Activated CD4-positive, alpha-beta T cell treated with anti-CD3 and anti-CD28 coated beads, Interleukin-2, amount 10 ng/mL, durations not matched to agents 24 days and 14 days (primary cell): ENCODE measurements around the gene OSBPL9. TPM values are rescaled to one million over a fixed set of nuclear protein-coding genes. Genes with fewer than 3 reads are reported as not detected.
A peak's percentile ranks its signal among the peaks of the same experiment; 100 is the strongest.

ENCODE experiments used
- DNase-seq: peaks from one replicate; pipeline ENCODE4 v3.0.0; 2022
- H3K27ac Mint-ChIP-seq: one replicate; pipeline ENCODE4 v1.8.0; 2022; ENCODE audit warnings: mild to moderate bottlenecking, mixed read lengths
- H3K27me3 Mint-ChIP-seq: one replicate; pipeline ENCODE4 v1.8.0; 2022; ENCODE audit warnings: mixed read lengths
- H3K36me3 Mint-ChIP-seq: one replicate; pipeline ENCODE4 v1.8.0; 2022; ENCODE audit warnings: low read depth, mild to moderate bottlenecking, mixed read lengths
- H3K4me1 Mint-ChIP-seq: one replicate; pipeline ENCODE4 v1.8.0; 2021; ENCODE audit warnings: mixed read lengths
- H3K4me3 Mint-ChIP-seq: one replicate; pipeline ENCODE4 v1.8.0; 2022; ENCODE audit warnings: mild to moderate bottlenecking, moderate library complexity, mixed read lengths
- H3K9me3 Mint-ChIP-seq: one replicate; pipeline ENCODE4 v1.8.0; 2021; ENCODE audit warnings: mixed read lengths
- intact Hi-C: fragments of 100-400 bp; cut with micrococcal nuclease; formaldehyde crosslinking; loops from one replicate; pipeline ENCODE4 v1.15.1; 2023
- total RNA-seq: library from RNA; stranded (reverse); gene quantifications from 2 replicates; pipeline ENCODE4 v1.2.3, GENCODE V29; 2022

The OSBPL9 gene, protein sequence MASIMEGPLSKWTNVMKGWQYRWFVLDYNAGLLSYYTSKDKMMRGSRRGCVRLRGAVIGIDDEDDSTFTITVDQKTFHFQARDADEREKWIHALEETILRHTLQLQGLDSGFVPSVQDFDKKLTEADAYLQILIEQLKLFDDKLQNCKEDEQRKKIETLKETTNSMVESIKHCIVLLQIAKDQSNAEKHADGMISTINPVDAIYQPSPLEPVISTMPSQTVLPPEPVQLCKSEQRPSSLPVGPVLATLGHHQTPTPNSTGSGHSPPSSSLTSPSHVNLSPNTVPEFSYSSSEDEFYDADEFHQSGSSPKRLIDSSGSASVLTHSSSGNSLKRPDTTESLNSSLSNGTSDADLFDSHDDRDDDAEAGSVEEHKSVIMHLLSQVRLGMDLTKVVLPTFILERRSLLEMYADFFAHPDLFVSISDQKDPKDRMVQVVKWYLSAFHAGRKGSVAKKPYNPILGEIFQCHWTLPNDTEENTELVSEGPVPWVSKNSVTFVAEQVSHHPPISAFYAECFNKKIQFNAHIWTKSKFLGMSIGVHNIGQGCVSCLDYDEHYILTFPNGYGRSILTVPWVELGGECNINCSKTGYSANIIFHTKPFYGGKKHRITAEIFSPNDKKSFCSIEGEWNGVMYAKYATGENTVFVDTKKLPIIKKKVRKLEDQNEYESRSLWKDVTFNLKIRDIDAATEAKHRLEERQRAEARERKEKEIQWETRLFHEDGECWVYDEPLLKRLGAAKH
- 47.4 and 47.9 TPM in 2 replicates for total RNA-seq

DNA sequence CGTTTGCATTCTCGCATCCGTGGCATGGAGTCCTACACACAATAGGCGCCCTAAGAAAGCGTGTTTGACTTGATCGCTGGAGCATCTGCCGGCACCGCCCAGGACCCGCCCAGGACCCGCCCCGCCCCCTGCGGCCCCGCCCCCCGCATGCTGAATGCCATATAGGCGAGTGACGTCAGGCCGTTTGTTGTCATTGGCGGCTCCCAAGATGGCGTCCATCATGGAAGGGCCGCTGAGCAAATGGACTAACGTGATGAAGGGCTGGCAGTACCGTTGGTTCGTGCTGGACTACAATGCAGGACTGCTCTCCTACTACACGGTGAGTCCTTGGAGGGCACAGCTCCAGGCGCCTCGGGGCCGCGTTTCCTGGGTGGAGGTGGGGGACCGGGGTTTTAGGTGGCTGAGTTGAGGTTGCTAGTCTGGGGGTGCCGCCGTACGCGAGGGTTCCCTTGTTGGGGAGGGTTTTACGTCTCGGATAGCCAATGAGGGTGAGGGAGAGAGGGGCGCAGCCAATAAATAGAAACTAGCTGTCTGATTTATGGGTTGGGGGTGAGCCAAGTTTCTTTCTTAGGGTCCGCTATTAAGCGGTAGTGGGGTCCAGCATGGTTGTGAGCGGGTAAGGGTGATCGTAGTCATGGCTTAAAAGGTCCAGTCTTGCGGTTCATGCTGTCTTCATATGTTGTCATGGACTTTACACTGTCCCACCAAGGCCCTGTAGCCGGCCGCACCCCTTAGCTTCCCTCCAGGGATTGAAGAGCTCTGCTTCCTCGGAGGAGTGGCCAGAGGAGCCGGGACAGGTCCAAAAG, at the start of gene OSBPL9:
OSBPL9 (plus strand) TSS at position 190 of the 806 bp plus-strand sequence; CDS start at position 209, 19 bp downstream.
- Mint-ChIP-seq H3K9me3 (no peaks in the 10 kb centered on the region), H3K36me3 (no peaks in the 10 kb centered on the region), H3K4me3 (peak within 1 kb of the TSS; percentile 99), H3K27me3 (peaks cover 6% of the 10 kb centered on the region), H3K27ac (peak within 1 kb of the TSS; percentile 97), H3K4me1 (peaks cover 23% of the 10 kb centered on the region)
- DNase-seq = peak; percentile 95
- intact Hi-C loops = loop anchor here (5.0 to 10.0 kb wide), 5 partner anchors 50 to 1710 kb away; partner anchors contain the start of genes BTF3L4, EPS15, LRP8 and NRDC

DNA sequence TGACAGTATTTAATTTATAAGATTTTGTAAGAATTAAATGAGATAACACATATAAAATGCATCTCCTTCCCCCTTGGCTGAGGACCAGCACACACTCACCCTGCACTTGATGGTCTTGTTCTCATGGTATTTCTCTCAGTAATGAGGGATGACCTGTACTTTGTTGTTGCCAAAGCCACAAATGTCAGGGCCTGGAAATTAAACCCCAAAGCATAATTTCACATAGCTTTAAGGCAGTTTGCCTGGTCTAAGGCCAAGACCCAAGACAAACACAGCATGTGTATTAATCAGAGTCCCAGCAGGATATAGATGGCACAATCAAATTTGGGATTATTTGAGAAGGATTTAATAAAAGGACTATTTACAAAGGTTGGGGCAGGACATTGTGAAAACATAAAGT, 49.2 kb upstream of the OSBPL9 start:
- Mint-ChIP-seq H3K4me1 (peaks cover 35% of the 10 kb centered on the region), H3K9me3 (no peaks in the 10 kb centered on the region), H3K4me3 (no peak overlapping the region)

DNA sequence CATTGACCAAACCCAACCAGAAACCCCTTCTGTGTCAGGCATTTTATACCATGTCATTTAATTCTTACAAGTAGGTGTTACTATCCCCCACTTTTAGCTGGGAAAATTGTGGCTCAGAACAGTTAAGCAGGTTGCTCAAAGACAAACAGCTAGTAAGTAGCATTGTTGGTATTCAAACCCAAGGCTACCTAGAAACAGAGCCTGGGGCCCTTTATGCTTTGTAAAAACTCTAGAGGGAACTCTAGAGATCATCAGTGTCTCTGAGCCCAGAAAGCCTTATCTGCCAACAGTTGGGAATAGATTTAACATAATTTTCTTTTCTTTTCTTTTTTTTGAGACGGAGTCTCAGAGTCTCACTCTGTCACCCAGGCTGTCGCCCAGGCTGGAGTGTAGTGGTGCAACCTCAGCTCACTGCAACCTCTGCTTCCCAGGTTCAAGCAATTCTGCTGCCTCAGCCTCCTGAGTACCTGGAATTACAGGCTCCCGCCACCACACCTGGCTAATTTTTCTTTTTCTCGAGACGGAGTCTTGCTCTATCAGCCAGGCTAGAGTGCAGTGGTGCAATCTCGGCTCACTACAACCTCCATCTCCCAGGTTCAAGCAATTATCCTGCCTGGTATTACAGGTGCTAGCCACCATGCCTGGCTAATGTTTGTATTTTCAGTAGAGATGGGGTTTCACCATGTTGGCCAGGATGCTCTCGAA, 48.5 kb upstream of the OSBPL9 start:
- Mint-ChIP-seq H3K4me3 (no peak overlapping the region), H3K27ac (peak overlapping the region; percentile 89), H3K4me1 (peaks cover 35% of the 10 kb centered on the region), H3K9me3 (no peaks in the 10 kb centered on the region), H3K36me3 (no peaks in the 10 kb centered on the region), H3K27me3 (no peaks in the 10 kb centered on the region)
- no peak for DNase-seq
- intact Hi-C loops = loop anchor here (2.0 to 5.0 kb wide), 3 partner anchors 14 to 309 kb away; partner anchors contain the start of genes NRDC and OSBPL9

More for the DNA sequence above, 49.2 kb upstream of the OSBPL9 start:
- Mint-ChIP-seq H3K36me3 (no peaks in the 10 kb centered on the region), H3K27me3 (no peaks in the 10 kb centered on the region), H3K27ac (no peak overlapping the region)
- DNase-seq = no peak
- intact Hi-C loops = loop anchor here (2.0 to 5.0 kb wide), 3 partner anchors 13 to 310 kb away; partner anchors contain the start of genes NRDC and OSBPL9

GRCh38 chr1:51569284-51570062, 47.4 kb upstream of the OSBPL9 start:
- H3K27ac Mint-ChIP-seq = peak overlapping the region; percentile 89
- H3K4me1 Mint-ChIP-seq = peaks cover 35% of the 10 kb centered on the region
- peak; percentile 78 for DNase-seq
- H3K4me3 Mint-ChIP-seq = peak overlapping the region; percentile 48
- H3K9me3 Mint-ChIP-seq = no peaks in the 10 kb centered on the region
- no peaks in the 10 kb centered on the region for H3K36me3 Mint-ChIP-seq
- H3K27me3 Mint-ChIP-seq = no peaks in the 10 kb centered on the region
- intact Hi-C loops = loop anchor here (1.0 to 5.0 kb wide), 4 partner anchors 15 to 308 kb away; partner anchors contain the start of genes NRDC and OSBPL9

- Mint-ChIP-seq H3K4me1 (peaks cover 37% of the 10 kb centered on the region), H3K36me3 (no peaks in the 10 kb centered on the region), H3K27me3 (no peaks in the 10 kb centered on the region), H3K9me3 (no peaks in the 10 kb centered on the region), H3K4me3 (peak overlapping the region; percentile 48), H3K27ac (peak overlapping the region; percentile 89)
- no peak for DNase-seq
- intact Hi-C loops = no loop called here
These were observed 46.7 kb upstream of the OSBPL9 start for GRCh38 chr1:51570063-51570710.

DNA sequence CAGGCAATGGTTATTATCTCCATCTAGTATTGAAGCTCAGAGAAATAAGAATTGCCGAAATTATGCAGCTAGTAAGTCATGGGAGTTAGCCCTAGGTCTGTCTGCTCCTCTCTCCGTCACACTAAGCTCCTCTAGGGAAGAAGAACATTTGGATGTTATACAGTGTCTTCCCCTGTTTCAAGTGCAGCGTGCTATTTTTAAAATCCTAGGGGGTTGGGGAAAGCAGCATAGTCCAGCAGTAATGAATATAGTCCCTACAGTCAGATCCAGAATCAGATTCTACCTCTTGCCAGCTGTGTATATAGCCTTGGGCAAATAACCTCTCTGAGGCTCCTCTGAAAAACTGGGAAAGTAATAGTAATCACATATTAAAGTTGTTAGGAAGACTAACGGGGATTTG, 44.5 kb upstream of the OSBPL9 start:
- Mint-ChIP-seq H3K27ac (no peak overlapping the region), H3K4me1 (peaks cover 53% of the 10 kb centered on the region), H3K4me3 (no peak overlapping the region), H3K9me3 (peaks cover 6% of the 10 kb centered on the region), H3K27me3 (no peaks in the 10 kb centered on the region), H3K36me3 (peaks cover 4% of the 10 kb centered on the region)
- intact Hi-C loops = no loop called here
- DNase-seq = no peak

GRCh38 chr1:51574796-51575195, 42.1 kb upstream of the OSBPL9 start:
- H3K36me3 Mint-ChIP-seq = peaks cover 4% of the 10 kb centered on the region
- intact Hi-C loops = no loop called here
- H3K27ac Mint-ChIP-seq = no peak overlapping the region
- DNase-seq = no peak
- peaks cover 44% of the 10 kb centered on the region for H3K4me1 Mint-ChIP-seq
- peaks cover 6% of the 10 kb centered on the region for H3K9me3 Mint-ChIP-seq
- H3K27me3 Mint-ChIP-seq = no peaks in the 10 kb centered on the region
- no peak overlapping the region for H3K4me3 Mint-ChIP-seq

DNA sequence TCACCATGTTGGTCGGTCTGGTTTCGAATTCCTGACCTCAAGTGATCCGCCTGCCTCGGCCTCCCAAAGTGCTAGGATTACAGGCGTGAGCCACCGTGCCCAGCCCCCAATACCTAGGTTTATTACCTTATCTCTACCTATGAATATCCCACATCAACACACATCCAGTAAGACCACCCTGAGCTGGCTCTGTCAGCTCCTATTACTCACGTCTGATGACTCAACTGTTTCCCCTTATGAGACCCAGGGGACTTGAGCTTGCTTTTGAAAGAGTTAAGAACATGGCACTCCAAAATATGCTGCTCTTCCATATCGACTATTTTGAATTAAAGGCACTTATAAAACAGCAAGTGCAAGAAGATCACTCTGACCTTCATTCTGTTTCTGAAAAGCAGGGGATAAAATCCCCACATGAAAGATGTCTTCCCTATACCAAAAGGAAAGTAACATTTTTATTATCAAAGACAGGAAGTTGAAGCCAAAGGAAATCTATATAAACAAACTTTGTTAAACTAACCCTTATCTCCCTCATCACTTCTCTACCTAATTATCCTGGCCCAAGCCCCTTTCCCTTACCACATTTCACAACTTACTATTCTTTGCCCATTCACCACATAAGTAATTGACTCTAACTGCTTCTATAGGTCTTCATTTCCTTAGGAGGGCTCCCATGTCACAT, 41.3 kb upstream of the OSBPL9 start:
- H3K4me1 Mint-ChIP-seq = peaks cover 37% of the 10 kb centered on the region
- H3K4me3 Mint-ChIP-seq = peak overlapping the region; percentile 15
- H3K9me3 Mint-ChIP-seq = peaks cover 6% of the 10 kb centered on the region
- peak overlapping the region; percentile 34 for H3K27ac Mint-ChIP-seq
- H3K36me3 Mint-ChIP-seq = peaks cover 4% of the 10 kb centered on the region
- DNase-seq = no peak
- intact Hi-C loops = no loop called here
- H3K27me3 Mint-ChIP-seq = no peaks in the 10 kb centered on the region

DNA sequence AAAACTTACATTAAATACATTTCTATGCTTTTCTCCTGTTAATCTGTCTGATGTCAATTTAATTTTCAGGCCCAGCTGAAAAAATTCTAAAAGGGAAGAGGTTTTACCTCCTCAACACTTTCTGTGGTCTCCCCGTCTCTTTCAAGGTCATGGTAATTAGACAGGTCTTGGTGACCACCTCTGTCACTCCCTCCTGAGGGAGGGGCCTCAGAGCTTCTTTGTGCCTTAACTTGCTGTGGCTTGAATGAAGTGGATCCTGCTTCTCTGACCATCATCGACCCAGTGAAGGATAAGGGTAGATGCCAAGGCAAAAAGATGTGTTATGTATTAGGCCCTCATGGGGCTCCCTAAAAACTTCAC, 40.8 kb upstream of the OSBPL9 start:
- Mint-ChIP-seq H3K4me3 (peak overlapping the region; percentile 15), H3K4me1 (peaks cover 31% of the 10 kb centered on the region), H3K27ac (peak overlapping the region; percentile 34), H3K36me3 (peaks cover 4% of the 10 kb centered on the region), H3K9me3 (peaks cover 6% of the 10 kb centered on the region), H3K27me3 (no peaks in the 10 kb centered on the region)
- DNase-seq = no peak
- intact Hi-C loops = no loop called here

GRCh38 chr1:51576923-51577322, 40.0 kb upstream of the OSBPL9 start:
- H3K4me3 Mint-ChIP-seq = no peak overlapping the region

DNA sequence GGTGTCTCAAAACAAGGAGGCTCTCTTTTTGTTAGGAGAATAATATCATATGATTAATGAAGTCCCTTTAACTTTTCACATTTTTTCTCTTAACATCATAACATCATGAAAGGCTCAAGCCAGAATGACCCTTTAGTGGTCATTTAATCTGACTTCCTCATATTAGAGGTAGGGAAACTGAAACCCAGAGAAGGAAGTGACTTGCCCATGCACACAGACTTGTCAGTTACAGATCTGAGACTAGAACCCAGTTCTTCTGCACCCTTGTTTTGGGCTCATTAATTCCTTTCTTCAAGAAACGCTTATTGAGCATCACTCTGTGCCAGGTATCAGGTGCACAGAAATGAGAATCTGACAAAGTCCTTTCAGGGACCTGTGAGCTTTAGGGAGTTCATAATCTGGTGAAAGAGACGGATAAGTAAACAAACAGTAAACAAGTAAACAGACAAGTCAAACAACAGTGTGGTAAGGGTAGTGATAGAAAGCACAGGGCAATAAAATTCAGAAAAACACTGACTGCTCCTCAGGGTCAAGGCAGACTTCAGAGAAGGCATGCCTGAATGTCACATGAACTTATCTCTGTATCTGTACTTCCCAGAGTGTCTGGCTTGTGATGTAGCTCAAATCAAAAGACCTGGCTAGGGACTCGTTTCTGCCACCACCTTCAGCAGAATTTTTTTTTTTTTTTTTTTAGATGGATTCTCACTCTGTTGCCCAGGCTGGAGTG, 38.3 kb upstream of the OSBPL9 start:
- no peaks in the 10 kb centered on the region for H3K27me3 Mint-ChIP-seq
- H3K36me3 Mint-ChIP-seq = peaks cover 4% of the 10 kb centered on the region
- DNase-seq = no peak
- no peak overlapping the region for H3K27ac Mint-ChIP-seq
- no peak overlapping the region for H3K4me3 Mint-ChIP-seq
- intact Hi-C loops = no loop called here
- peaks cover 27% of the 10 kb centered on the region for H3K4me1 Mint-ChIP-seq
- peaks cover 6% of the 10 kb centered on the region for H3K9me3 Mint-ChIP-seq

More at GRCh38 chr1:51576923-51577322, 40.0 kb upstream of the OSBPL9 start:
- no peak for DNase-seq
- no peaks in the 10 kb centered on the region for H3K27me3 Mint-ChIP-seq
- intact Hi-C loops = no loop called here
- H3K9me3 Mint-ChIP-seq = peaks cover 6% of the 10 kb centered on the region
- peaks cover 28% of the 10 kb centered on the region for H3K4me1 Mint-ChIP-seq
- no peak overlapping the region for H3K27ac Mint-ChIP-seq
- peaks cover 4% of the 10 kb centered on the region for H3K36me3 Mint-ChIP-seq
